GM18909 (cell line): ENCODE results near the gene SEMA4B.
"Not testable (repeated sequence)": the region's sequence is repeated elsewhere in the genome, so short reads cannot be mapped to it uniquely, and the experiment has no call there.

ENCODE experiments used
- ATAC-seq: cut with Tn5 transposase; IDR thresholded peaks from one replicate; pipeline ENCODE4 v1.9.1; 2021; ENCODE audit warnings: mild to moderate bottlenecking; ENCODE audit not compliant: unreplicated experiment, poor library complexity

Gene SEMA4B

GRCh38 chr15:90243943-90244639, 43.0 kb downstream of the SEMA4B start:
- ATAC-seq = no peak

GRCh38 chr15:90248789-90249202, 47.7 kb downstream of the SEMA4B start:
- ATAC-seq = no peak

- ATAC-seq = no peak
These were observed 48.2 kb downstream of the SEMA4B start, which contains the start of gene TTLL13 for GRCh38 chr15:90249203-90249863. Gene TTLL13, plus strand, starts transcription at chr15:90249556. Its CDS starts 1,075 bp downstream, at chr15:90250631.

- no peak for ATAC-seq
These were observed 56.6 kb downstream of the SEMA4B start for GRCh38 chr15:90257776-90258175.

GRCh38 chr15:90259524-90259923, 58.4 kb downstream of the SEMA4B start:
- ATAC-seq = peak; percentile 77

GRCh38 chr15:90260731-90261130, 59.6 kb downstream of the SEMA4B start:
- not testable (repeated sequence) for ATAC-seq

- no peak for ATAC-seq
These were observed 60.7 kb downstream of the SEMA4B start for GRCh38 chr15:90261811-90262210.

- ATAC-seq = no peak
These were observed 61.3 kb downstream of the SEMA4B start for GRCh38 chr15:90262426-90262825.

GRCh38 chr15:90264671-90265070, 63.5 kb downstream of the SEMA4B start:
- ATAC-seq = no peak

GRCh38 chr15:90265271-90266060, 64.3 kb downstream of the SEMA4B start, which contains the start of gene NGRN:
Gene NGRN, plus strand, starts transcription at chr15:90265672. Its CDS starts 41 bp downstream, at chr15:90265713.
- peak; percentile 91 for ATAC-seq

GRCh38 chr15:90266061-90266431, 64.9 kb downstream of the SEMA4B start:
- ATAC-seq = no peak

GRCh38 chr15:90266485-90266884, 65.4 kb downstream of the SEMA4B start:
- no peak for ATAC-seq

- no peak for ATAC-seq
These were observed 67.3 kb downstream of the SEMA4B start for GRCh38 chr15:90268415-90268814.

GRCh38 chr15:90270502-90271150, 69.5 kb downstream of the SEMA4B start:
- no peak for ATAC-seq

GRCh38 chr15:90271459-90272166, 70.5 kb downstream of the SEMA4B start:
- ATAC-seq = no peak

- not testable (repeated sequence) for ATAC-seq
These were observed 77.3 kb downstream of the SEMA4B start for GRCh38 chr15:90278467-90278866.
